Keratinocyte (primary cell): ENCODE measurements around the gene SARS1. TPM values are rescaled to one million over a fixed set of nuclear protein-coding genes. Genes with fewer than 3 reads are reported as not detected.

ENCODE experiments used
- DNase-seq: peaks from one replicate; pipeline ENCODE4 v3.0.0-alpha.2; 2011; ENCODE audit warnings: low read depth, missing footprints, low spot score
- FAIRE-seq: peaks from 2 replicates; lab custom pipeline; 2011; peaks lifted over from hg19 to GRCh38; lab: Jason Lieb, UNC
- H2AFZ ChIP-seq: 2 replicates; pipeline ENCODE4 v1.6.0; 2012; ENCODE audit warnings: low read length, control low read depth, inconsistent platforms; ENCODE audit not compliant: control insufficient read depth
- H3K27ac ChIP-seq: 2 replicates; pipeline ENCODE4 v1.5.1; 2011; ENCODE audit warnings: low read length; ENCODE audit not compliant: control insufficient read depth, insufficient read depth
- H3K27me3 ChIP-seq: 3 replicates; pipeline ENCODE4 v1.6.0; 2011; ENCODE audit warnings: low read length; ENCODE audit not compliant: control insufficient read depth, insufficient read depth; ENCODE audit errors: extremely low read depth
- H3K36me3 ChIP-seq, 2 experiments: 2 replicates in 1 of 2; 3 replicates in 1 of 2; pipeline ENCODE4 v1.5.1; 2011; ENCODE audit warnings: low read length in 2 of 2, mild to moderate bottlenecking in 1 of 2; ENCODE audit not compliant: control insufficient read depth in 2 of 2, insufficient read depth in 2 of 2; ENCODE audit errors: extremely low read depth in 1 of 2
- H3K4me1 ChIP-seq: 3 replicates; pipeline ENCODE4 v1.5.1; 2011; ENCODE audit warnings: low read length; ENCODE audit not compliant: control insufficient read depth, insufficient read depth; ENCODE audit errors: extremely low read depth
- H3K4me2 ChIP-seq: 3 replicates; pipeline ENCODE4 v1.6.0; 2011; ENCODE audit warnings: low read depth, low read length; ENCODE audit not compliant: control insufficient read depth, insufficient read depth; ENCODE audit errors: extremely low read depth
- H3K4me3 ChIP-seq, 3 experiments: fragments of 200-600 bp in 1 of 3; sonication (generic) in 1 of 3; 2 replicates in 2 of 3; 3 replicates in 1 of 3; pipeline ENCODE4 v1.5.1; 2011 to 2016; ENCODE audit warnings: low read length in 3 of 3, mild to moderate bottlenecking in 3 of 3, control low read depth in 2 of 3, inconsistent platforms in 1 of 3, low read depth in 1 of 3, mixed read lengths in 1 of 3, mixed run types in 1 of 3, moderate library complexity in 1 of 3; ENCODE audit not compliant: control insufficient read depth in 2 of 3, insufficient read depth in 2 of 3; ENCODE audit errors: extremely low read depth in 1 of 3
- H3K79me2 ChIP-seq: 2 replicates; pipeline ENCODE4 v1.6.0; 2012; ENCODE audit warnings: low read length; ENCODE audit not compliant: control insufficient read depth, insufficient read depth
- H3K9ac ChIP-seq: 3 replicates; pipeline ENCODE4 v1.6.0; 2011; ENCODE audit warnings: low read length; ENCODE audit not compliant: control insufficient read depth, insufficient read depth; ENCODE audit errors: extremely low read depth
- H3K9me1 ChIP-seq: 3 replicates; pipeline ENCODE4 v1.6.0; 2011; ENCODE audit warnings: low read length; ENCODE audit not compliant: control insufficient read depth, insufficient read depth; ENCODE audit errors: extremely low read depth
- H3K9me3 ChIP-seq: 2 replicates; pipeline ENCODE4 v1.5.1; 2012; ENCODE audit warnings: low read depth, low read length; ENCODE audit not compliant: control insufficient read depth
- H4K20me1 ChIP-seq: 3 replicates; pipeline ENCODE4 v1.6.0; 2011; ENCODE audit warnings: low read length; ENCODE audit not compliant: control insufficient read depth, insufficient read depth; ENCODE audit errors: extremely low read depth
- EZH2 ChIP-seq: IDR thresholded peaks from one replicate; pipeline ENCODE4 v1.6.1; 2012; ENCODE audit warnings: inconsistent platforms, mild to moderate bottlenecking, low read length, moderate library complexity
- dilution Hi-C: fragments of 300-500 bp; cut with MboI; formaldehyde crosslinking; loops from one replicate; pipeline ENCODE4 v1.7.0; 2020; ENCODE audit warnings: low sequenced_read_pairs; ENCODE audit not compliant: extremely low pct_ligation_motif_present
- polyA plus RNA-seq, 5 experiments: library from polyadenylated mRNA; depleted of rRNA in 3 of 5; stranded (reverse) in 3 of 5; stranded (forward) in 1 of 5; unstranded in 1 of 5; fragments of >200 nt; gene quantifications; 1 replicate in 1 of 5; 2 replicates in 3 of 5; 3 replicates in 1 of 5; pipeline versions ENCODE4 v1.2.1 to v1.2.3, GENCODE V29; 2011 to 2012; ENCODE audit warnings: missing spikeins in 2 of 5, low read depth in 1 of 5, low replicate concordance in 1 of 5
- TF ChIP-seq, protein P1 (sequence below), 3 experiments: IDR thresholded peaks in 1 of 3; conservative IDR thresholded peaks in 1 of 3; optimal IDR thresholded peaks in 1 of 3; 2 replicates in 2 of 3; 3 replicates in 1 of 3; pipeline versions ENCODE3 to v1.5.1; 2011; ENCODE audit warnings: low read length in 3 of 3, mild to moderate bottlenecking in 3 of 3, moderate library complexity in 2 of 3, control low read depth in 1 of 3, inconsistent platforms in 1 of 3; ENCODE audit not compliant: insufficient read depth in 2 of 3; ENCODE audit errors: extremely low read depth in 1 of 3

Gene SARS1
- polyA plus RNA-seq, 1 donor (not counting 4 experiments of a cell fraction or from before 2014, with no cell fraction given) = 203 TPM

DNA sequence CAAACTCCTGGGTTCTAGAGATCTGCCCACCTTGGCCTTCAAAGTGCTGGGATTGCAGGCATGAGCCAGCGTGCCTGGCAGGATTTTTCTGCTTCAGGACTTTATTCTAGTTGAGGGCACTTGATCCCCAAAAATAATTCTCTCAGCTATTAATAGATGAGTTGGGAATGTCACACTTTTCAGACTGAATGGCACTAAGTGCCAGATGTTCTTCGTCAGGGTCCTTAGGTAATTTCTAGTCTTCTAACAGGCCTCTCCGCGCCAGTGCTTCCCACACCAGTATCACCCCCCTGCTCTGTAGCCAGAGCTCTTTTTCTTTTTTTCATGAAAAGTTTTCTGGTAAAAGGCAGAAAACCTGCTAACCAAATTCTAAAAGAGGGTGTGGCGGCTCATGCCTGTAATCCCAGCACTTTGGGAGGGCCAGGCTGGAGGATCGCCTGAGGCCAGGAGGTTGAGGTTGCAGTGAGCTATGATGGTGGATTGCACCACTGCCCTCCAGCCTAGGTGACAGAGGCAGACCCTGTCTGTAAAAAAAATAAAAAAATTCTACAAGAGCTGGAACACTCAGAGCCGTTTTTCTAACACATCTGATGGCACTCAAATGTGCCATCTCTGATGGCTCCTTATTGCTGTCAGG lies 6.1 kb upstream of the SARS1 start:
- peaks cover 32% of the 10 kb centered on the region for H3K4me1 ChIP-seq
- TF ChIP-seq EZH2 = no peak
- TF ChIP-seq, protein P1, sequence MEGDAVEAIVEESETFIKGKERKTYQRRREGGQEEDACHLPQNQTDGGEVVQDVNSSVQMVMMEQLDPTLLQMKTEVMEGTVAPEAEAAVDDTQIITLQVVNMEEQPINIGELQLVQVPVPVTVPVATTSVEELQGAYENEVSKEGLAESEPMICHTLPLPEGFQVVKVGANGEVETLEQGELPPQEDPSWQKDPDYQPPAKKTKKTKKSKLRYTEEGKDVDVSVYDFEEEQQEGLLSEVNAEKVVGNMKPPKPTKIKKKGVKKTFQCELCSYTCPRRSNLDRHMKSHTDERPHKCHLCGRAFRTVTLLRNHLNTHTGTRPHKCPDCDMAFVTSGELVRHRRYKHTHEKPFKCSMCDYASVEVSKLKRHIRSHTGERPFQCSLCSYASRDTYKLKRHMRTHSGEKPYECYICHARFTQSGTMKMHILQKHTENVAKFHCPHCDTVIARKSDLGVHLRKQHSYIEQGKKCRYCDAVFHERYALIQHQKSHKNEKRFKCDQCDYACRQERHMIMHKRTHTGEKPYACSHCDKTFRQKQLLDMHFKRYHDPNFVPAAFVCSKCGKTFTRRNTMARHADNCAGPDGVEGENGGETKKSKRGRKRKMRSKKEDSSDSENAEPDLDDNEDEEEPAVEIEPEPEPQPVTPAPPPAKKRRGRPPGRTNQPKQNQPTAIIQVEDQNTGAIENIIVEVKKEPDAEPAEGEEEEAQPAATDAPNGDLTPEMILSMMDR (optimal IDR thresholded peaks at IDR 0.05 in 1 of 3, IDR thresholded peaks at IDR 0.05 in 1 of 3, conservative IDR thresholded peaks at IDR 0.05 in 1 of 3; ENCODE audit: extremely low read depth in 1 of 3, insufficient read depth in 2 of 3, low read length in 3 of 3) = no peak
- H3K27ac ChIP-seq = no peak overlapping the region
- H3K4me3 ChIP-seq = no peak overlapping the region
- no peak overlapping the region for H3K4me2 ChIP-seq
- DNase-seq (no peak), FAIRE-seq (no peak)
- no peaks in the 10 kb centered on the region for H3K36me3 ChIP-seq
- dilution Hi-C loops = no loop called here
- no peak overlapping the region for H3K9ac ChIP-seq
- no peaks in the 10 kb centered on the region for H3K79me2 ChIP-seq
- H3K9me1 ChIP-seq = no peaks in the 10 kb centered on the region
- H4K20me1 ChIP-seq = no peaks in the 10 kb centered on the region
- no peaks in the 10 kb centered on the region for H3K27me3 ChIP-seq
- no peaks in the 10 kb centered on the region for H3K9me3 ChIP-seq
- H2AFZ ChIP-seq = no peak overlapping the region

DNA sequence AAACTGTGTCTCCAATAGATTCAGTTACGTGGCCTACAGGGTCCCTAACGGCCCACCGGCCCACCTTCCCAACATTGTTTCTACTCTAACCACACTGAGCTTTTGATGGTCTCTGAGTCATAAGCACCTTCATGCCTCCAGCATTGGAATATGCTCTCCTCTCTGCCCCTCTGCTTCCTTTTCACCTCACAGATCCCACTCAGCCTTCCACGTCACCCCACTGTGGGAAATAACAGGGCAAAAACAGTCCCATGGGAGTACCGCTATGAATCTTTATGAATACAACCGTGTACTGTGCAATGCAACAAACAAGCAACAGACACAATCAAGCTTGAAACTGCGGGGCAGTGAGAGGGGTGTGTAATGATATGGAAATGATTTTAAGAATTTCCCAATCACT lies 5.3 kb upstream of the SARS1 start:
- no peaks in the 10 kb centered on the region for H4K20me1 ChIP-seq
- H3K9me3 ChIP-seq = no peaks in the 10 kb centered on the region
- no peaks in the 10 kb centered on the region for H3K36me3 ChIP-seq
- no peak for TF ChIP-seq EZH2
- TF ChIP-seq, protein P1 (optimal IDR thresholded peaks at IDR 0.05 in 1 of 3, IDR thresholded peaks at IDR 0.05 in 1 of 3, conservative IDR thresholded peaks at IDR 0.05 in 1 of 3; ENCODE audit: extremely low read depth in 1 of 3, insufficient read depth in 2 of 3, low read length in 3 of 3) = no peak
- H3K27me3 ChIP-seq = no peaks in the 10 kb centered on the region
- H3K9ac ChIP-seq = no peak overlapping the region
- H3K79me2 ChIP-seq = no peaks in the 10 kb centered on the region
- FAIRE-seq = no peak
- H3K9me1 ChIP-seq = no peaks in the 10 kb centered on the region
- no peak overlapping the region for H3K27ac ChIP-seq
- H3K4me2 ChIP-seq = no peak overlapping the region
- no peak overlapping the region for H2AFZ ChIP-seq
- no peak for DNase-seq
- H3K4me1 ChIP-seq = peaks cover 35% of the 10 kb centered on the region
- no peak overlapping the region for H3K4me3 ChIP-seq
- dilution Hi-C loops = no loop called here
